OCI-LY3 (cell line): ENCODE results near the gene RNF187.

Experiments used
- EZH2phosphoT487 ChIP-seq: fragments of 200-600 bp; shearing (Covaris generic); IDR thresholded peaks from 2 replicates; pipeline ENCODE4 v1.6.1; 2018; ENCODE audit warnings: antibody characterized with exemption, mixed run types, low read depth
- TF ChIP-seq, protein P1 (sequence below): fragments of 200-600, 300-600 bp; sonication (generic); IDR thresholded peaks from 2 replicates; pipeline ENCODE4 v1.5.1; 2014; ENCODE audit warnings: antibody characterized with exemption, low read length, low read depth

- TF ChIP-seq, protein P1, sequence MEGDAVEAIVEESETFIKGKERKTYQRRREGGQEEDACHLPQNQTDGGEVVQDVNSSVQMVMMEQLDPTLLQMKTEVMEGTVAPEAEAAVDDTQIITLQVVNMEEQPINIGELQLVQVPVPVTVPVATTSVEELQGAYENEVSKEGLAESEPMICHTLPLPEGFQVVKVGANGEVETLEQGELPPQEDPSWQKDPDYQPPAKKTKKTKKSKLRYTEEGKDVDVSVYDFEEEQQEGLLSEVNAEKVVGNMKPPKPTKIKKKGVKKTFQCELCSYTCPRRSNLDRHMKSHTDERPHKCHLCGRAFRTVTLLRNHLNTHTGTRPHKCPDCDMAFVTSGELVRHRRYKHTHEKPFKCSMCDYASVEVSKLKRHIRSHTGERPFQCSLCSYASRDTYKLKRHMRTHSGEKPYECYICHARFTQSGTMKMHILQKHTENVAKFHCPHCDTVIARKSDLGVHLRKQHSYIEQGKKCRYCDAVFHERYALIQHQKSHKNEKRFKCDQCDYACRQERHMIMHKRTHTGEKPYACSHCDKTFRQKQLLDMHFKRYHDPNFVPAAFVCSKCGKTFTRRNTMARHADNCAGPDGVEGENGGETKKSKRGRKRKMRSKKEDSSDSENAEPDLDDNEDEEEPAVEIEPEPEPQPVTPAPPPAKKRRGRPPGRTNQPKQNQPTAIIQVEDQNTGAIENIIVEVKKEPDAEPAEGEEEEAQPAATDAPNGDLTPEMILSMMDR, result no peak
- TF ChIP-seq EZH2phosphoT487, result no peak
These were observed 8.9 kb upstream of the RNF187 start for GRCh38 chr1:228478326-228478725.
